ENCODE data around the gene GLYR1.
"Not testable (repeated sequence)": the region's sequence is repeated elsewhere in the genome, so short reads cannot be mapped to it uniquely, and the experiment has no call there.

Gene GLYR1

DNA sequence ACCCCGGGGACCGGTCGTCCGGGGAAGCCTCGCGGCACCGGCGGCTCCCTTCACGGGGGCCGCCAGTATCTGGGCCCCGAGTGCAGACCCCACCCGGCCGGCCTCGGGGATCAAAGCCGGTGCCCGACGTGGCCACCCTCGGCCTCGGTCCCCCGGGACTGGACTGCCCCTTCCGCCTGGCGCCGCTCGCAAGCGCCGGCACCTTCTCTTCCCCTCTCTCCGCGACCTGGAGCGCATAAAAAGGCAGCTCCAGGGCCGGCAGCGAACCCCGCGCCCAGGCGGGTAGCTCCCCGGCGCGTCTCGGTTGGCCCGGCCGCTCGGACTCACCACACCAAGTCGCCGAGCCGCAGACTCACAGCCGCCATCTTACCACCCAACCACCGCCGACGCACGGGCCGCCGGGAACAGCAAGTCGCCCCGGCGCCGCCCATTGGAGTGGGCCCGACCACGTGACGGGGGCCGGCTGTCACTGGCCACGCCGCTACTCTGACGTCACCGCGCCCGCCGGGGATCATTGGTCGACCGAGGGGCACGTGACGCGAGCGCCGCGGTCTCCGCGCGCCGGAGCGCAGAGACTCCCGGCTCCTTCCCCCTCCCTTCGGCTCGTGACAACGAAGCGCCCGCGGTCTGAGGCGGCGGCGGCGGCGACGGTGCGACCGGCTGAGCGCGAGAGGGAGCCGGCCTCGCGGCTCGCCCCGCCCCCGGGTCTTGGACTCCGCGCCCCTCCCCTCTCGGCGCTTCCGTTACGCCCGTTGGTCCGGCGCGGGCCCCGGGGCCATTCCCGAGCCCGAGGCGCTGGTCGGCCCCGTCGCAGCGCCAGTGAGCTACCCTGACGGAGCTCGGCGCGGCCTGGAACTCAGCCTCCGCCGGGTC lies at the start of gene GLYR1, which contains the start of gene UBN1:
GLYR1 (minus strand) TSS at position 388 of the 873 bp plus-strand sequence; CDS start at position 365, 23 bp downstream.
UBN1 (plus strand) TSS at position 581 of the 873 bp plus-strand sequence. CDS start 5,437 bp downstream, outside the sequence.
- no peaks in the 10 kb centered on the region for H3K9me3 Mint-ChIP-seq (ENCODE audit: low read depth)
- H3K27me3 Mint-ChIP-seq: no peaks in the 10 kb centered on the region
- H3K4me1 Mint-ChIP-seq (ENCODE audit: low read depth): peaks cover 51% of the 10 kb centered on the region
- H3K4me3 Mint-ChIP-seq: peak within 1 kb of the TSS; percentile 90
- H3K27ac Mint-ChIP-seq: peak within 1 kb of the TSS; percentile 91
- peaks cover 6% of the 10 kb centered on the region for H3K36me3 Mint-ChIP-seq

DNA sequence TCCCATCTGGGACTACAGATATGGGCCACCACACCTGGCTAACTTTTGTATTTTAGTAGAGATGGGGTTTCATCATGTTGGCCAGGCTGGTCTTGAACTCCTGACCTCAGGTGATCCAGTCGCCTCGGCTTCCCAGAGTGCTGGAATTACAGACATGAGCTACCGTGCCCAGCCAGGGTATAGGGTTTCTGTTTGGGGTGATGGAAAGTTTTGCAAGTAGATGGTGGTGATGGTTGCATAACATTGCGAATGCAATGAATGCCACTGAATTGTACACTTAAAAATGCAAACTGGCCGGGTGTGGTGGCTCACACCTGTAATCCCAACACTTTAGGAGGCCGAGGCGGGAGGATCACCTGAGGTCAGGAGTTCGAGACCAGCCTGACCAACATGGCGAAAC lies 49.7 kb upstream of the GLYR1 start:
- H3K4me1 Mint-ChIP-seq (ENCODE audit: low read depth); H3K9me3 Mint-ChIP-seq (ENCODE audit: low read depth); H3K36me3 Mint-ChIP-seq; H3K27ac Mint-ChIP-seq; H3K4me3 Mint-ChIP-seq; H3K27me3 Mint-ChIP-seq: not testable (repeated sequence)

DNA sequence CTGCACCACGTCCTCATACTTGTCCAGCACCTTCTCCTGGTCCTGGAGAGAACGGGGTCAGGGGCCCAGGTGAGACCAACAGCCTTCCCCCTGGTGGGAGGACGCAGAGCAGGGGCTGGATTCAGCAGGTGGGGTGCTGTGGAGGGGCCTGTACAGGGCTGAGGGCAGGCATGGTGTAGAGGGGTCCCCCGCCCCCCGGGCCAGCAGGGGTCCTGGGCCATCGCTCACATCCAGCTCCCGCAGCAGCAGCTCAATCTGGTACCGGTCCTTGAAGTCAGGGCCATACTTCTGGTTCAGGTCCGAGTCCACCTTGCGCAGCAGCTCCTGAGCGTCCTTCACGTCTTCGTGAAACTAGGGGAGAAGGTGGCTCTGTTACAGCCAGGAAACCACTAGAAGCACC lies 48.3 kb upstream of the GLYR1 start:
- H3K27ac Mint-ChIP-seq: no peak overlapping the region

DNA sequence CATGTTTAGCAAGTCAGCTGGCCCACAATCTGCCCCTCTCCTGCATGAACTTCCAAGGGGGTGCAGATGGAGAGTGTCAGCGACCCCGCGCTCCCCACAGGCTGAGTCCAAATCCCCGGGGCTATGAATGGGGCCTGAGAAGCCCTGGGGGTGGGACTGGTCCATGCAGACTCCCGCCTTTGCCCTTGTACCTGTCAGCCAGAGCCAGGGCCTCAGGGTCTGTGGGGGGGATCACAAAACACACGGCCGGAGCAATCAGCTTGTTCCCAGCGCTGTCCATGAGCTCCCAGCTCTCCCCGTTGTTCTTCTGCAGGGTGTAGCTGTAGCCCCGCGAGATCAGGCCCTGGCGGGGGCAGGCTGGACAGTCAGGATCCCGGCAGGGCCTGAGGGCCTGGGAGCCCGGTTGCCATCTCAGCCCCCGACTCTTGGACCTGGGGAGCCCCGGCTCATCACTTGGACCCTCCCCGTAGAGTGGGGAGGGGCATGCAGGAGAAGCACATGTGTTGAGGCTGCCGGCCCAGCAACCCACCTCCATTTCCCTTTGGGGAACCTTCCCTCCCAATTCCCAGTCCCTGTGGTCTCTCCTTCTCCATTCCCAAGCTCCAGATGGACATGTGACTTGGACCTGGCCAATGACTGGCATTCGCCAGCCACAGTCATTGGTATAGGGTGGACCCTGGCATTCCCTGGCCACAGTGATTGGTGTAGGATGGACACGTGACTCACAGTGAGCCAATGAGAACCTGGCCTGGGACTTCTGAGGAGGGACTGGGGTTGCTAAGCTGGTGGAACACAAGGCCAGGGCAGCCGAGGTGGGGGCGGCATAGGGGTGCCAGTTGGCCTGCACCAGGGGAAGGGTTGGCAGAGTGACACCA lies 47.4 kb upstream of the GLYR1 start:
- Mint-ChIP-seq H3K4me1 (ENCODE audit: low read depth) (no peaks in the 10 kb centered on the region), H3K9me3 (ENCODE audit: low read depth) (no peaks in the 10 kb centered on the region), H3K4me3 (no peak overlapping the region), H3K27me3 (no peaks in the 10 kb centered on the region), H3K36me3 (no peaks in the 10 kb centered on the region), H3K27ac (no peak overlapping the region)

More for the DNA sequence above, 48.3 kb upstream of the GLYR1 start:
- no peak overlapping the region for H3K4me3 Mint-ChIP-seq
- no peaks in the 10 kb centered on the region for H3K4me1 Mint-ChIP-seq (ENCODE audit: low read depth)
- no peaks in the 10 kb centered on the region for H3K27me3 Mint-ChIP-seq
- no peaks in the 10 kb centered on the region for H3K36me3 Mint-ChIP-seq
- no peaks in the 10 kb centered on the region for H3K9me3 Mint-ChIP-seq (ENCODE audit: low read depth)

DNA sequence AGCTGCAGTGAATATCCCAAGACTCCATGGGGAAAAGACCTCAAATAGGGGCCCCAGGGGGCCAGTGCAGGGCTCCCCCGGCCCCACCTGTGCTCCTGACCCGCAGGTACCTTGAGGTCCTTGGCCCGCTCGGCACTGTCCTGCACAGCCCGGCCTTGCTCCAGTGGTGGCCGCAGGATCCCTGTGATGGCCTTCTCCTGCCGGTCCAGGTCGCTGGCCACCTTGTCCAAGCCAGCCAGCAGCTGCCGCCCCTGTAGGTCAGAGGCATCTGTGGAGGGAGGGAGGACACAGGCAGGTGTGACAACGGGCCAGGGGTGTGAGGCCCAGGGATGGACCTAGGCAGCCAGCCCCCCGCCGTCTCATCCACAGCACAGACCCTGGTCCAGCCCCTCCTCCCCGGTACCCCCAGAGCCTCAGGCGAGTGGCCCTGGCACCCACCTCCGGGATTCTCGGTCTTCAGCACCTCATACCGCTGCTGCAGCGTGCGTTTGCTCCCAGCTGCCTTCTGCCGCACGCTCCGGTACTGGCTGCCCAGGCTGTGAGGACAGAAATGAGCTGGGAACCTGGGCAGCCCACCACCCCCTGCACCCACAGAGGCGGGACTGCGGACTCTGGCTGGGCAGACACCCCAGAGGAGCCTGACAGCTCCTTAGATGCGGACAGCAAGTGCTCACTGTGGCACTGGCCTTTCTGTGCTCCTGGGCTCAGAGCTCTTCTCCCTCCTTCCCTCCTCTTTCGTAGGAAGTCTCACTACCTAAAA lies 46.2 kb upstream of the GLYR1 start:
- Mint-ChIP-seq H3K36me3 (no peaks in the 10 kb centered on the region), H3K4me1 (ENCODE audit: low read depth) (no peaks in the 10 kb centered on the region), H3K27me3 (no peaks in the 10 kb centered on the region), H3K27ac (no peak overlapping the region), H3K9me3 (ENCODE audit: low read depth) (no peaks in the 10 kb centered on the region), H3K4me3 (no peak overlapping the region)

DNA sequence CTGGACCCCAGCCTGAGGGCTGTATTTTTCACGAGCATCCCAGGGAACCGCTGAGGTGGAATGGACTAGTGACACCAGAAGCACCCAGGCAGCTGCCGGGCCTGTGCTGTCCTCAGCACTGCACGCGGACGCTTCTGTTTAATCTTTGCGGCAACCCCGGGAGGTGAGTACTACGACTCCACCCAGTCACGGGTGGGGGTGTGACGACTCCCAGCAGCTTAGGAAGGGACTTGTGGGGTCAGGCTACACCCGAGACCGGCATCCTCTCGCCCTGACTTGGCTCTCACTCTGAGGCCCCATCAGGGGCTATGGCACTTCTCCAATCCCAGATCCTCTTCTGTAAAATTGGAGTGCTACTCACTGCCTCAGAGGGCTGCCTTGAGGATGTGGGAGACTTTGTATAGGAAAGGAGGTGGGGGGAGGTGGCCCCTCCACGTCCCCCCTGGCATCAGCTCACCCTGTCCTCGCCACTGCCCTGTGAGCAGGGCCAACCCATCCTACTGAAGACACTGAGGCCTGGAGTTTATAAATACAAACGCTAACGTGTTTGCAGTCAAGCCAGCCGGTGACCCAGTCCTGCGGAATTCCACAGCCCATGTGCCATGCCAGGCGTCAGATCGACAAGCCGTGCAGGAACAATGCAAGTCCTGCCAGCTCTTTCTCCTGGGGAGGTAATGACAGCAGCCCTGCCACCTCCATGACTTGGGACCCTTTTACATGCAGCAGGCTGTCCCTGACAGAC lies 45.4 kb upstream of the GLYR1 start:
- Mint-ChIP-seq H3K4me3 (no peak overlapping the region), H3K9me3 (ENCODE audit: low read depth) (no peaks in the 10 kb centered on the region), H3K27me3 (no peaks in the 10 kb centered on the region), H3K4me1 (ENCODE audit: low read depth) (no peaks in the 10 kb centered on the region), H3K27ac (no peak overlapping the region), H3K36me3 (no peaks in the 10 kb centered on the region)

DNA sequence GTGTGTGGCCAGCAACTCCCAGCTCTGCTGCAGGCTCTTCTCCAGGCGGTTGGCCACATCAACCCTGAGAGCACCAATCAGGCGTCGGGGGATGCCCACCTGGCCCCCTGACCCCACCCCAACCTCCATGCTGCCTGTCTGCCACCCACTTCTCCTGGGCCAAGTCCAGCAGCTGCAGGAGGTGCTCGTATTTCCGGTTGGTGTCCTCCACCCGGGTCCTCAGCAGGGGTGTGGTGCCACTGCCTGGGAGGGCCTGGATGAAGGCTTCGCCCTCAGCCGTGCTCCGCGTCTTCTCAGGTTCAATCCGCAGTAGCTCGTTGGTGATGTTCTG lies 44.8 kb upstream of the GLYR1 start:
- no peaks in the 10 kb centered on the region for H3K27me3 Mint-ChIP-seq
- no peak overlapping the region for H3K4me3 Mint-ChIP-seq
- no peaks in the 10 kb centered on the region for H3K9me3 Mint-ChIP-seq (ENCODE audit: low read depth)
- no peak overlapping the region for H3K27ac Mint-ChIP-seq
- no peaks in the 10 kb centered on the region for H3K36me3 Mint-ChIP-seq
- H3K4me1 Mint-ChIP-seq (ENCODE audit: low read depth): no peaks in the 10 kb centered on the region

DNA sequence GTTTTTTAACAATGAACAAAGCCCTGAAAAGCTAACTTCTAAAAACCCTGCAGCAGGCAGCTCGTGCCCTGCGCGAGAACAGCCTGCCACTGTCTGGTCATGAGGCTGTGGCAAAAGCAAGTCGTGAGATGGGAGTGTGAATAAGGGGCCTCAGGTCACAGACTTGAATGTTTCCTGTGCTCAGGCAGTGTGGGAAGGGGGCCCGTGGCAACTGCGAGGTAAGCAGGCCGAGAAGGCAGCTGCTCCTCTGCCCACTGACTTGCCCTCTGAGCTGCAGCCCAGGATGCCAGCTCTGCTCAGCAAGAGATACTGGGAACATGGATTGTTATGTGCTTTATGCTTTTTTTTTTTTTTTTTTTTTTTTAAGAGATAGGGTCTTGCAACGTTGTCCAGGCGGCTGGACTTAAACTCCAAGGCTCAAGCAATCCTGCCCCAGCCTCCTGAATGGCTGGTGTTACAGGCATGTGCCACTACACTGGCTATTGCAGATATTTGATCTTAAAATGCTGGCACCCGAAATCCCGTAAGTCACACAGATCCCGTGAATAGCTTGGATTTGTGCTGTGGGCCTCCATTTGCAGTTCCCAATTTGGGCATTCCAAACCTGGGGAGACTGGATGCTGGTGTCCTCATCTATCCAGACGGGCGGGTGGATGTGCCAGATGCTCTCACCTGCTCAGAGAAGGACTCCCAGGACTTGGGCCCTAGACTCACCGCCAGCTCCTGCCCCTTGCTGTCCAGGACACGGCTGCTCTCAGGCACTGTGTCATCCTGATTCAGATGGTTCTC lies 44.2 kb upstream of the GLYR1 start:
- no peaks in the 10 kb centered on the region for H3K36me3 Mint-ChIP-seq

DNA sequence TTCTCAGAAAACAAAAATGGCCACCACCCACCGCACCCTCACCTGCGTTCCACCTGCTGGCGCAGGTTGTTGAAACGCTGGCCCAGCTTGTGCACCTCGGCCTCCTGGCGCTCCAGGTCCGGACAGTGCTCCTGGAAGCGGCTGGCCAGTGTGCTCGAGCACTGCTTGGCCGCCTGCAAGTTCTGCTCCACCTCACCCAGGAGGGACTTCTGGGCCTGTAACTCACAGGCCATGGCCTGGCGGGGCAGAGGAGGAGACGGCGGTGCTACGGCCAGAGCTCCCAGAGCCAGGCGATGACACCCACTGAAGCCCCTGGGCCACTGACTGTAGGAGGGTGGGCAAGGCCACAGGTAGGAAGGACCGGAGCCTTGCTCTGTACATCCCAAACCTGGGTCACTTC lies 43.6 kb upstream of the GLYR1 start:
- H3K4me1 Mint-ChIP-seq (ENCODE audit: low read depth): no peaks in the 10 kb centered on the region
- no peak overlapping the region for H3K27ac Mint-ChIP-seq
- H3K27me3 Mint-ChIP-seq: no peaks in the 10 kb centered on the region

More for the DNA sequence above, 44.2 kb upstream of the GLYR1 start:
- Mint-ChIP-seq H3K9me3 (ENCODE audit: low read depth) (no peaks in the 10 kb centered on the region), H3K4me3 (no peak overlapping the region), H3K27me3 (no peaks in the 10 kb centered on the region), H3K27ac (no peak overlapping the region), H3K4me1 (ENCODE audit: low read depth) (no peaks in the 10 kb centered on the region)

DNA sequence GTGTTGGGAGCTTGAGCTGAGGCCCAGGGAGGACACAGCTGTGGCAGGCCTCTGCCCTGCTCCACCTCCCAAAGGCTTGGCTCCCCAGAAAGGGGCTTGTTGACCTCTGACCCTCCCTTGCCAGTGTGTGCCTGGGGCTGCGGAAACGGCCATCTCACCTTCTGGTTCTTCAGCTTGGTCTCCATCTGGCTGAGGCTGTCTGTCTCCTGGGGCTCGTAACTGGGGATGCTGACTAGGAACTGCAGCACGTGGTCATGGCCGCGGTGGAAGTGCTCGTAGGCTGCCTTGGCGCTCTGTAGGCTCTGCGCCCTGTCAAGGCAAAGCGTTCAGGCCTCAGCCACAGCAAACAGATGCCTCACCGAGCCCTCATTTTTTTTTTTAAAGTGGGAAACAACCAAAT lies 42.9 kb upstream of the GLYR1 start:
- peaks cover 1% of the 10 kb centered on the region for H3K36me3 Mint-ChIP-seq
- H3K4me3 Mint-ChIP-seq: no peak overlapping the region
- no peak overlapping the region for H3K27ac Mint-ChIP-seq
- H3K9me3 Mint-ChIP-seq (ENCODE audit: low read depth): no peaks in the 10 kb centered on the region
- no peaks in the 10 kb centered on the region for H3K4me1 Mint-ChIP-seq (ENCODE audit: low read depth)
- H3K27me3 Mint-ChIP-seq: no peaks in the 10 kb centered on the region

More for the DNA sequence above, 43.6 kb upstream of the GLYR1 start:
- Mint-ChIP-seq H3K36me3 (no peaks in the 10 kb centered on the region), H3K4me3 (no peak overlapping the region), H3K9me3 (ENCODE audit: low read depth) (no peaks in the 10 kb centered on the region)

DNA sequence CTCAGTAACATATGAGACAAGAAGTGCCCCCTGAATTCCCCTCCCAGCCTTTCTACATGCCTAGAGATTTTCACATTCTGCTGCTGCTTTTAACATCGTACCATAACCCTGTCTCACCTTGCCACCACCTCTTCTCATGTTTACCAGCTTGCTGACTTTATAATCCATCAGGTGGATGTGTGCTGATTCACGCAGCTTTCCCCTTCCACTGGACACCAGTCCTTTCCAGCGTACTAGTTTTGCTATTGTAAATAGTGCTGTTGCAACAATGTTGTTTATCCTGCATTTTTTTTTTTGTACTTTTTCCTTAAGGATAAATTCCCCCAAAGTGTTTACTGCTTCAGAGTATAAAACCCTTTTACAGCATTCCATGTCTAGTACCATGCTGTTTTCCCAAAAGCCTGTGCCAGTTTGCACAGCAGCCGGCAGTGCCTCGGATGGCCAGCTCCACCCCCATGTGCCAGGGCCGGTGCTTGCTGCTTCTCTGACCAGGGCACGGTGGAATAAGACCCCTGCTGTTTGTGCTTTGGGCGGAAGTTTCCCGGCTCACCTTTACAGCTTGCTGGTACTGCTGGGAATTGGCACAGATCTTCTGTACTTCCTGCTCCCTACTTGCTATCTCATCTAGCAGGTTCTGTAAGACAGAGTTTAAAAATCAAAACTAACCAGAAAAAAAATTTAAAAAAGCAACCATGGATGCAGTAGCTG lies 41.5 kb upstream of the GLYR1 start:
- Mint-ChIP-seq H3K9me3 (ENCODE audit: low read depth) (no peaks in the 10 kb centered on the region), H3K27ac (no peak overlapping the region), H3K4me1 (ENCODE audit: low read depth) (no peaks in the 10 kb centered on the region), H3K4me3 (no peak overlapping the region), H3K27me3 (no peaks in the 10 kb centered on the region), H3K36me3 (peaks cover 5% of the 10 kb centered on the region)

DNA sequence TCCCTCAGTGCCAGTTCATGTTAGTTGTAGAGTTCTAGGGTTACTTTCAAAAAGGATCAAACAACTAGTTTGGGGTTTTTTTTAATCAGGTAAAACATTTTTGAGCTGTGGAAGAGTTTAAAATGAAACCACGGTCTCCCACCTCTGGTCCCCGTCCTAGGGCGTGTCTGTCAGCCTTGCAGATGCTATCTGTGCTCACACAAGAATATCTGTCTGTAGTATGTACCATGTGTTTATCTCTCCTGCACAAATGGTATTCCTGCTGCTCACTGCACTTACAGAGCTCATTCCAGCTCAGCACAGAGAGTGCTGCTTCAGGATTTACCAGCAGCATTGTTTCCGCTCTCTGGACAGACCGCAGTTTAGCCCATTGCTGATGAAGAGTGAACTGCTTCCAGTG lies 39.1 kb upstream of the GLYR1 start:
- H3K27me3 Mint-ChIP-seq: no peaks in the 10 kb centered on the region
- peaks cover 5% of the 10 kb centered on the region for H3K36me3 Mint-ChIP-seq
- no peak overlapping the region for H3K4me3 Mint-ChIP-seq
- H3K4me1 Mint-ChIP-seq (ENCODE audit: low read depth): no peaks in the 10 kb centered on the region
- H3K9me3 Mint-ChIP-seq (ENCODE audit: low read depth): no peaks in the 10 kb centered on the region
- H3K27ac Mint-ChIP-seq: no peak overlapping the region

All from activated naive CD8-positive, alpha-beta T cell (primary cell).